K562 (cell line): ENCODE measurements around the gene CBX4. TPM values are rescaled to one million over a fixed set of nuclear protein-coding genes. Genes with fewer than 3 reads are reported as not detected.

Source experiments
- ARHGAP35 ChIP-seq: fragments of 450-650 bp; IDR thresholded peaks from 2 replicates; pipeline ENCODE4 v1.6.1; 2018; ENCODE audit not compliant: partially characterized antibody
- ARNT ChIP-seq, 2 experiments: fragments of 450-650 bp; IDR thresholded peaks; 2 replicates each; pipeline ENCODE4 v1.6.1; 2016; ENCODE audit warnings: mild to moderate bottlenecking in 1 of 2
- DIDO1 ChIP-seq: fragments of 450-650 bp; IDR thresholded peaks from 2 replicates; pipeline ENCODE4 v1.6.1; 2016; ENCODE audit warnings: low read depth, missing biosample characterization, missing genetic modification characterization
- FOXM1 ChIP-seq, 2 experiments: fragments of 450-650 bp in 1 of 2; sonication (generic) in 1 of 2; formaldehyde crosslinking in 1 of 2; IDR thresholded peaks; 2 replicates each; pipeline versions ENCODE4 v1.6.1 to v1.9.0; 2017 to 2022; ENCODE audit warnings: low read depth in 2 of 2, mild to moderate bottlenecking in 2 of 2, missing genetic modification reagents in 1 of 2, moderate library complexity in 1 of 2
- L3MBTL2 ChIP-seq: fragments of 450-650 bp; IDR thresholded peaks from 2 replicates; pipeline ENCODE4 v1.6.1; 2016; ENCODE audit warnings: mild to moderate bottlenecking, moderate library complexity
- NFE2L1 ChIP-seq: fragments of 450-650 bp; IDR thresholded peaks from 2 replicates; pipeline ENCODE4 v1.6.1; 2016; ENCODE audit warnings: missing genetic modification characterization, low read depth, mild to moderate bottlenecking, missing compliant biosample characterization, moderate library complexity, borderline replicate concordance
- POLR3G ChIP-seq: IDR thresholded peaks from 2 replicates; pipeline ENCODE4 v1.6.1; 2011; ENCODE audit not compliant: insufficient read length, insufficient replicate concordance; ENCODE audit errors: extremely low read depth
- TEAD1 ChIP-seq, 2 experiments: fragments of 450-650 bp in 1 of 2; sonication (generic) in 1 of 2; formaldehyde crosslinking; IDR thresholded peaks; 2 replicates each; pipeline versions ENCODE4 v1.4.0 to v1.8.0; 2020 to 2022; ENCODE audit warnings: mild to moderate bottlenecking in 2 of 2, missing genetic modification reagents in 1 of 2
- ZNF197 ChIP-seq: fragments of 200-800 bp; sonication (Bioruptor generic); IDR thresholded peaks from 2 replicates; pipeline ENCODE4 v1.6.1; 2016; ENCODE audit warnings: low read depth, missing genetic modification characterization, missing compliant biosample characterization
- ZNF253 ChIP-seq: fragments of 250-450 bp; sonication (Bioruptor Pico); conservative IDR thresholded peaks from 2 replicates; pipeline ENCODE4 v1.6.1; 2021; ENCODE audit warnings: mild to moderate bottlenecking
- polyA plus RNA-seq, 8 experiments: library from polyadenylated mRNA; depleted of rRNA in 4 of 8; stranded (reverse) in 5 of 8; unstranded in 3 of 8; fragments of >200 nt; fragmentation: Nextera tagmentation in 2 of 8; fragmentation: Illumina TruSeq in 1 of 8; extraction: Ambion mirVana in 2 of 8; extraction: Trizol in 1 of 8; gene quantifications; 2 replicates each; pipeline versions ENCODE4 v1.2.1 to v1.2.3, GENCODE V29; 2011 to 2014; ENCODE audit warnings: inconsistent platforms in 1 of 8, missing spikeins in 1 of 8
- total RNA-seq, 7 experiments: library from RNA; depleted of rRNA in 6 of 7; stranded (reverse); fragments of >200 nt in 6 of 7; fragmentation: Illumina TruSeq in 2 of 7; extraction: Trizol in 2 of 7; gene quantifications; 2 replicates each; pipeline versions ENCODE4 v1.2.1 to v1.2.3, GENCODE V29; 2011 to 2021; ENCODE audit warnings: low replicate concordance in 1 of 7
- TF ChIP-seq, protein P1 (sequence below): fragments of 450-650 bp; IDR thresholded peaks from 2 replicates; pipeline ENCODE4 v1.6.1; 2016; ENCODE audit warnings: mild to moderate bottlenecking, moderate library complexity

CBX4 gene
- total and polyA plus RNA-seq, 9 of the 15 experiments (the other 6 are each of a cell fraction or from before 2014, with no cell fraction given), result 0.98 to 50.5 (median 10.0) TPM

DNA sequence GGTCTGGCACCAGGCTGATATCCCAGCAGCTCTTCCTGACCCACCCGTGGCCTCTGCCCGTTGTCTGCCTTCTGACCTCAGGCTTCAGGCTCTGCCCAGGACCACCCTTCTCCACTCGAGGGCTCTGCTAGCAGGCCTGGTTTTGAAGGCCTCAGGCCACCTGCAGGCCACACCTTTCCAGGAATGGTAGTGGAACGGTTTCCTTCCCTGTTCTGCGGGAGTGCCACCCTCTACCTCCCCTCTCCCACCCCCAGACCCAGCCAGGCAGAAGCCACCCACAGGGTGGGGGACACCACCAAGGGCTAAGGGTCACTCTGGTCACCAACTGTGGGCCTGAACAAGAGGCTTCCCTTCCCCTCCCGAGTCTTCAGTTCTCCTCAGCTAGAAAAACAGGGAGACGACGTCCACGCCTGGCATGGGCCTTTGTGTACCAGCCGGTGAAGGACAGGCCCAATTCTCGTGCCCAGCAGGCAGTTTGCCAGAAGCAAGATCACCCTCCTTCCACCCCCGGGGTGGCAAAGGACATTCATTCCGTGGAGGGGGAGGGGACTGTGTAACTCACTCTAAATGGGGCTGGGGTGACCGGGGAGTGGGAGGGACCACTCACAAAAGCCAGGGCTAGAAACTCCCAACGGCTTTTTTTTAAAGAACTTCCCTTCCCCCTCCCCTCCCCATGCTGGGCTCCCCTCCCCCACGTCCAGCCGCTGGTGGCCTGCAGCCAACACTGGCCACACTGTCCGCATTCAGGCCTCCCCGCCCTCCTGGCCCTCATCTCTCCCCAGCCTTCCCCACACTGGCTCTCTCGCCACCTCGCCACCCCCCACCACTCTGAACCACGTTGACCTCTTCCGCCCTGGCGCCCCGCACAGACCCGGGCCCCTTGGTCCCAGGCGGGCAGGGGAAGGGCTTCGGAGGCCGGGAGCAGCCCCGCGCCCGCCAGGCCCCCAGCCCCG lies 7.7 kb downstream of the CBX4 start (continued):
- TF ChIP-seq, protein P1, sequence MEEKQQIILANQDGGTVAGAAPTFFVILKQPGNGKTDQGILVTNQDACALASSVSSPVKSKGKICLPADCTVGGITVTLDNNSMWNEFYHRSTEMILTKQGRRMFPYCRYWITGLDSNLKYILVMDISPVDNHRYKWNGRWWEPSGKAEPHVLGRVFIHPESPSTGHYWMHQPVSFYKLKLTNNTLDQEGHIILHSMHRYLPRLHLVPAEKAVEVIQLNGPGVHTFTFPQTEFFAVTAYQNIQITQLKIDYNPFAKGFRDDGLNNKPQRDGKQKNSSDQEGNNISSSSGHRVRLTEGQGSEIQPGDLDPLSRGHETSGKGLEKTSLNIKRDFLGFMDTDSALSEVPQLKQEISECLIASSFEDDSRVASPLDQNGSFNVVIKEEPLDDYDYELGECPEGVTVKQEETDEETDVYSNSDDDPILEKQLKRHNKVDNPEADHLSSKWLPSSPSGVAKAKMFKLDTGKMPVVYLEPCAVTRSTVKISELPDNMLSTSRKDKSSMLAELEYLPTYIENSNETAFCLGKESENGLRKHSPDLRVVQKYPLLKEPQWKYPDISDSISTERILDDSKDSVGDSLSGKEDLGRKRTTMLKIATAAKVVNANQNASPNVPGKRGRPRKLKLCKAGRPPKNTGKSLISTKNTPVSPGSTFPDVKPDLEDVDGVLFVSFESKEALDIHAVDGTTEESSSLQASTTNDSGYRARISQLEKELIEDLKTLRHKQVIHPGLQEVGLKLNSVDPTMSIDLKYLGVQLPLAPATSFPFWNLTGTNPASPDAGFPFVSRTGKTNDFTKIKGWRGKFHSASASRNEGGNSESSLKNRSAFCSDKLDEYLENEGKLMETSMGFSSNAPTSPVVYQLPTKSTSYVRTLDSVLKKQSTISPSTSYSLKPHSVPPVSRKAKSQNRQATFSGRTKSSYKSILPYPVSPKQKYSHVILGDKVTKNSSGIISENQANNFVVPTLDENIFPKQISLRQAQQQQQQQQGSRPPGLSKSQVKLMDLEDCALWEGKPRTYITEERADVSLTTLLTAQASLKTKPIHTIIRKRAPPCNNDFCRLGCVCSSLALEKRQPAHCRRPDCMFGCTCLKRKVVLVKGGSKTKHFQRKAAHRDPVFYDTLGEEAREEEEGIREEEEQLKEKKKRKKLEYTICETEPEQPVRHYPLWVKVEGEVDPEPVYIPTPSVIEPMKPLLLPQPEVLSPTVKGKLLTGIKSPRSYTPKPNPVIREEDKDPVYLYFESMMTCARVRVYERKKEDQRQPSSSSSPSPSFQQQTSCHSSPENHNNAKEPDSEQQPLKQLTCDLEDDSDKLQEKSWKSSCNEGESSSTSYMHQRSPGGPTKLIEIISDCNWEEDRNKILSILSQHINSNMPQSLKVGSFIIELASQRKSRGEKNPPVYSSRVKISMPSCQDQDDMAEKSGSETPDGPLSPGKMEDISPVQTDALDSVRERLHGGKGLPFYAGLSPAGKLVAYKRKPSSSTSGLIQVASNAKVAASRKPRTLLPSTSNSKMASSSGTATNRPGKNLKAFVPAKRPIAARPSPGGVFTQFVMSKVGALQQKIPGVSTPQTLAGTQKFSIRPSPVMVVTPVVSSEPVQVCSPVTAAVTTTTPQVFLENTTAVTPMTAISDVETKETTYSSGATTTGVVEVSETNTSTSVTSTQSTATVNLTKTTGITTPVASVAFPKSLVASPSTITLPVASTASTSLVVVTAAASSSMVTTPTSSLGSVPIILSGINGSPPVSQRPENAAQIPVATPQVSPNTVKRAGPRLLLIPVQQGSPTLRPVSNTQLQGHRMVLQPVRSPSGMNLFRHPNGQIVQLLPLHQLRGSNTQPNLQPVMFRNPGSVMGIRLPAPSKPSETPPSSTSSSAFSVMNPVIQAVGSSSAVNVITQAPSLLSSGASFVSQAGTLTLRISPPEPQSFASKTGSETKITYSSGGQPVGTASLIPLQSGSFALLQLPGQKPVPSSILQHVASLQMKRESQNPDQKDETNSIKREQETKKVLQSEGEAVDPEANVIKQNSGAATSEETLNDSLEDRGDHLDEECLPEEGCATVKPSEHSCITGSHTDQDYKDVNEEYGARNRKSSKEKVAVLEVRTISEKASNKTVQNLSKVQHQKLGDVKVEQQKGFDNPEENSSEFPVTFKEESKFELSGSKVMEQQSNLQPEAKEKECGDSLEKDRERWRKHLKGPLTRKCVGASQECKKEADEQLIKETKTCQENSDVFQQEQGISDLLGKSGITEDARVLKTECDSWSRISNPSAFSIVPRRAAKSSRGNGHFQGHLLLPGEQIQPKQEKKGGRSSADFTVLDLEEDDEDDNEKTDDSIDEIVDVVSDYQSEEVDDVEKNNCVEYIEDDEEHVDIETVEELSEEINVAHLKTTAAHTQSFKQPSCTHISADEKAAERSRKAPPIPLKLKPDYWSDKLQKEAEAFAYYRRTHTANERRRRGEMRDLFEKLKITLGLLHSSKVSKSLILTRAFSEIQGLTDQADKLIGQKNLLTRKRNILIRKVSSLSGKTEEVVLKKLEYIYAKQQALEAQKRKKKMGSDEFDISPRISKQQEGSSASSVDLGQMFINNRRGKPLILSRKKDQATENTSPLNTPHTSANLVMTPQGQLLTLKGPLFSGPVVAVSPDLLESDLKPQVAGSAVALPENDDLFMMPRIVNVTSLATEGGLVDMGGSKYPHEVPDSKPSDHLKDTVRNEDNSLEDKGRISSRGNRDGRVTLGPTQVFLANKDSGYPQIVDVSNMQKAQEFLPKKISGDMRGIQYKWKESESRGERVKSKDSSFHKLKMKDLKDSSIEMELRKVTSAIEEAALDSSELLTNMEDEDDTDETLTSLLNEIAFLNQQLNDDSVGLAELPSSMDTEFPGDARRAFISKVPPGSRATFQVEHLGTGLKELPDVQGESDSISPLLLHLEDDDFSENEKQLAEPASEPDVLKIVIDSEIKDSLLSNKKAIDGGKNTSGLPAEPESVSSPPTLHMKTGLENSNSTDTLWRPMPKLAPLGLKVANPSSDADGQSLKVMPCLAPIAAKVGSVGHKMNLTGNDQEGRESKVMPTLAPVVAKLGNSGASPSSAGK, result peak; percentile 81
- TF ChIP-seq DIDO1 (tag) (no peak), NFE2L1 (tag) (no peak), ZNF253 (no peak), ARHGAP35 (no peak), L3MBTL2 (no peak; the same call in none of the 2 replicates), ZNF197 (CRISPR knock-in tag) (0 out of 2 replicates have a peak, but pooled peaks have one; percentile 44), TEAD1 (CRISPR knock-in tag; IDR thresholded peaks at IDR 0.05) (no peak), ARNT (IDR thresholded peaks at IDR 0.05) (no peak), FOXM1 (IDR thresholded peaks at IDR 0.05; ENCODE audit: low read depth) (no peak), FOXM1 (CRISPR knock-in tag; IDR thresholded peaks at IDR 0.05; ENCODE audit: low read depth) (no peak), POLR3G (no peak)
